CD14-positive monocyte (primary cell): ENCODE measurements around the gene STAT4. TPM values are rescaled to one million over a fixed set of nuclear protein-coding genes. Genes with fewer than 3 reads are reported as not detected.

Source experiments
- DNase-seq, 3 donors: peaks; one replicate each; pipeline ENCODE4 v3.0.0-alpha.2; 2011 to 2022
- H2AFZ ChIP-seq: 2 replicates; pipeline ENCODE4 v1.6.0; 2012; ENCODE audit warnings: mild to moderate bottlenecking, low read depth, low read length, inconsistent platforms; ENCODE audit not compliant: insufficient read depth, poor library complexity, severe bottlenecking
- H3K27ac ChIP-seq, 2 donors: 1 replicate in 1 of 2; 2 replicates in 1 of 2; pipeline ENCODE4 v1.5.1; 2012 to 2013; ENCODE audit warnings: low read length in 2 of 2, control low read depth in 1 of 2, inconsistent platforms in 1 of 2, low read depth in 1 of 2, mild to moderate bottlenecking in 1 of 2
- H3K27me3 ChIP-seq, 2 donors: one replicate each; pipeline versions ENCODE4 v1.6.0 to v1.6.1; 2011 to 2013; ENCODE audit warnings: low read length in 2 of 2; ENCODE audit not compliant: control insufficient read depth in 2 of 2, insufficient read depth in 2 of 2
- H3K36me3 ChIP-seq, 2 donors: replicated peaks in 1 of 2; 1 replicate in 1 of 2; 2 replicates in 1 of 2; pipeline versions ENCODE4 v1.5.1 to v1.6.1; 2012 to 2013; ENCODE audit warnings: low read length in 2 of 2, control low read depth in 1 of 2, inconsistent platforms in 1 of 2, mild to moderate bottlenecking in 1 of 2; ENCODE audit not compliant: insufficient read depth in 2 of 2, control insufficient read depth in 1 of 2
- H3K4me1 ChIP-seq, 2 donors: 1 replicate in 1 of 2; 2 replicates in 1 of 2; pipeline versions ENCODE4 v1.5.1 to v1.6.1; 2012 to 2013; ENCODE audit warnings: low read length in 2 of 2, control low read depth in 1 of 2, inconsistent platforms in 1 of 2, mild to moderate bottlenecking in 1 of 2, moderate library complexity in 1 of 2; ENCODE audit not compliant: insufficient read depth in 2 of 2, control insufficient read depth in 1 of 2
- H3K4me2 ChIP-seq: replicated peaks from 2 replicates; pipeline ENCODE3; 2012; ENCODE audit warnings: low read length, moderate library complexity, mild to moderate bottlenecking; ENCODE audit not compliant: poor library complexity, severe bottlenecking; ENCODE audit errors: extremely low read depth
- H3K4me3 ChIP-seq, 3 experiments: fragments of 200-600 bp in 1 of 3; sonication (generic) in 1 of 3; replicated peaks in 1 of 3; 1 replicate in 2 of 3; 2 replicates in 1 of 3; pipeline ENCODE4 v1.5.1; 2011 to 2013; ENCODE audit warnings: low read length in 3 of 3, mild to moderate bottlenecking in 3 of 3, control low read depth in 2 of 3, low read depth in 2 of 3, inconsistent platforms in 1 of 3, moderate library complexity in 1 of 3
- H3K79me2 ChIP-seq: 2 replicates; pipeline ENCODE4 v1.6.0; 2012; ENCODE audit warnings: mild to moderate bottlenecking, control low read depth, inconsistent platforms, low read length, moderate library complexity; ENCODE audit not compliant: insufficient read depth
- H3K9ac ChIP-seq: 2 replicates; pipeline ENCODE4 v1.6.0; 2017; ENCODE audit warnings: low read length, mild to moderate bottlenecking; ENCODE audit not compliant: insufficient read depth, poor library complexity, severe bottlenecking
- H3K9me3 ChIP-seq, 2 donors: replicated peaks in 1 of 2; 1 replicate in 1 of 2; 2 replicates in 1 of 2; pipeline versions ENCODE4 v1.5.1 to v1.6.1; 2012 to 2013; ENCODE audit warnings: low read length in 2 of 2, control low read depth in 1 of 2; ENCODE audit not compliant: control insufficient read depth in 1 of 2, insufficient read depth in 1 of 2
- H4K20me1 ChIP-seq: 2 replicates; pipeline ENCODE4 v1.6.0; 2012; ENCODE audit warnings: mild to moderate bottlenecking, low read length, control low read depth, moderate library complexity; ENCODE audit not compliant: insufficient read depth
- H3K27ac Mint-ChIP-seq, 7 donors: one replicate each; pipeline ENCODE4 v1.8.0; 2020; ENCODE audit warnings: mild to moderate bottlenecking in 7 of 7, mixed read lengths in 7 of 7, moderate library complexity in 6 of 7, inconsistent platforms in 2 of 7
- H3K27me3 Mint-ChIP-seq, 3 donors: one replicate each; pipeline ENCODE4 v1.8.0; 2021 to 2022; ENCODE audit warnings: low read depth in 3 of 3, mild to moderate bottlenecking in 3 of 3, mixed read lengths in 3 of 3, moderate library complexity in 3 of 3, inconsistent platforms in 1 of 3
- H3K36me3 Mint-ChIP-seq, 2 donors: one replicate each; pipeline ENCODE4 v1.8.0; 2020; ENCODE audit warnings: mixed read lengths in 2 of 2, inconsistent platforms in 1 of 2, mild to moderate bottlenecking in 1 of 2
- H3K4me1 Mint-ChIP-seq: one replicate; pipeline ENCODE4 v1.8.0; 2020; ENCODE audit warnings: mild to moderate bottlenecking, mixed read lengths
- H3K4me3 Mint-ChIP-seq, 2 donors: one replicate each; pipeline ENCODE4 v1.8.0; 2020; ENCODE audit warnings: mild to moderate bottlenecking in 2 of 2, mixed read lengths in 2 of 2, moderate library complexity in 1 of 2
- H3K9me3 Mint-ChIP-seq, 7 donors: one replicate each; pipeline ENCODE4 v1.8.0; 2020 to 2022; ENCODE audit warnings: mixed read lengths in 7 of 7, mild to moderate bottlenecking in 6 of 7, moderate library complexity in 6 of 7, inconsistent platforms in 2 of 7
- WGBS: methylation state at CpG from one replicate; pipeline ENCODE4 v1.1.5; 2013; ENCODE audit warnings: missing lambda C conversion rate; ENCODE audit not compliant: insufficient coverage; 5-methylcytosine and 5-hydroxymethylcytosine counted together
- intact Hi-C, 2 donors: fragments of 100-400 bp; cut with micrococcal nuclease; formaldehyde crosslinking; loops; one replicate each; pipeline versions ENCODE4 v1.15.0 to v1.15.1; 2023
- polyA plus RNA-seq, 3 donors: library from polyadenylated mRNA; depleted of rRNA in 1 of 3; unstranded in 2 of 3; stranded (reverse) in 1 of 3; fragments of 300-500 nt in 2 of 3; fragments of >200 nt in 1 of 3; fragmentation: Illumina TruSeq in 2 of 3; gene quantifications; 1 replicate in 2 of 3; 2 replicates in 1 of 3; pipeline ENCODE4 v1.2.3, GENCODE V29; 2012 to 2021
- TF ChIP-seq, protein P1 (sequence below): fragments of 200-600 bp; IDR thresholded peaks from one replicate; pipeline ENCODE4 v1.8.0; 2022; ENCODE audit warnings: antibody characterized with exemption, mild to moderate bottlenecking

STAT4 gene
- polyA plus RNA-seq, 3 donors = 0.31 to 0.52 (median 0.31) TPM

DNA sequence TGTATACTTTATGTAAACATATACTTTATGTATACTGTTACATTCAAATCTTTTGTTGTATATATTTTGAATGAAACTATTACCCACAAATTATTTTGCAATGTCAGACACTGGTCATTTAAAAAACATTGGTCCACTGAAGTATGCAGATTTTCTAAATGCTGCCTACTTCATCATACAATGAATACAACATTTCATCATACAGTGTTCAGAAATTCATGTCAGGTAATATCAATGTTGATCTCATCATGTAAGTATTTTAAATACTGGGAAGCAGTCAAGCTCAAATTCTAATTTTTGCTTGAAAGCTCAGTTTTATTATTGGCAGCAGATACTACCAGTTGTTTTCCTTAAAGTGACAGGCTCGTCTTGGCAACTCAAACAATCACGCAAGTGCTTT, 2.9 kb upstream of the STAT4 start:
- H3K27me3 Mint-ChIP-seq = peaks cover 2 to 9% (median 2%) of the 10 kb centered on the region in 3 donors
- TF ChIP-seq, protein P1, sequence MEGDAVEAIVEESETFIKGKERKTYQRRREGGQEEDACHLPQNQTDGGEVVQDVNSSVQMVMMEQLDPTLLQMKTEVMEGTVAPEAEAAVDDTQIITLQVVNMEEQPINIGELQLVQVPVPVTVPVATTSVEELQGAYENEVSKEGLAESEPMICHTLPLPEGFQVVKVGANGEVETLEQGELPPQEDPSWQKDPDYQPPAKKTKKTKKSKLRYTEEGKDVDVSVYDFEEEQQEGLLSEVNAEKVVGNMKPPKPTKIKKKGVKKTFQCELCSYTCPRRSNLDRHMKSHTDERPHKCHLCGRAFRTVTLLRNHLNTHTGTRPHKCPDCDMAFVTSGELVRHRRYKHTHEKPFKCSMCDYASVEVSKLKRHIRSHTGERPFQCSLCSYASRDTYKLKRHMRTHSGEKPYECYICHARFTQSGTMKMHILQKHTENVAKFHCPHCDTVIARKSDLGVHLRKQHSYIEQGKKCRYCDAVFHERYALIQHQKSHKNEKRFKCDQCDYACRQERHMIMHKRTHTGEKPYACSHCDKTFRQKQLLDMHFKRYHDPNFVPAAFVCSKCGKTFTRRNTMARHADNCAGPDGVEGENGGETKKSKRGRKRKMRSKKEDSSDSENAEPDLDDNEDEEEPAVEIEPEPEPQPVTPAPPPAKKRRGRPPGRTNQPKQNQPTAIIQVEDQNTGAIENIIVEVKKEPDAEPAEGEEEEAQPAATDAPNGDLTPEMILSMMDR = no peak
- Histone ChIP-seq H4K20me1 (no peaks in the 10 kb centered on the region), H3K27me3 (no peaks in the 10 kb centered on the region), H3K4me3 (no peak overlapping the region), H3K9me3 (no peaks in the 10 kb centered on the region), H3K4me2 (no peak overlapping the region), H3K27ac (no peak overlapping the region), H3K79me2 (no peaks in the 10 kb centered on the region), H3K36me3 (no peaks in the 10 kb centered on the region), H3K4me1 (peaks cover 9 to 13% of the 10 kb centered on the region in 2 donors), H2AFZ (no peak overlapping the region), H3K9ac (no peak overlapping the region)
- no peaks in the 10 kb centered on the region for H3K9me3 Mint-ChIP-seq
- peaks cover 27% of the 10 kb centered on the region for H3K4me1 Mint-ChIP-seq
- H3K36me3 Mint-ChIP-seq = no peaks in the 10 kb centered on the region
- no peak overlapping the region for H3K4me3 Mint-ChIP-seq
- intact Hi-C loops = no loop called here
- DNase-seq = no peak
- WGBS = no CpG with 5 or more reads among the region's 2 CpGs
- no peak overlapping the region for H3K27ac Mint-ChIP-seq

DNA sequence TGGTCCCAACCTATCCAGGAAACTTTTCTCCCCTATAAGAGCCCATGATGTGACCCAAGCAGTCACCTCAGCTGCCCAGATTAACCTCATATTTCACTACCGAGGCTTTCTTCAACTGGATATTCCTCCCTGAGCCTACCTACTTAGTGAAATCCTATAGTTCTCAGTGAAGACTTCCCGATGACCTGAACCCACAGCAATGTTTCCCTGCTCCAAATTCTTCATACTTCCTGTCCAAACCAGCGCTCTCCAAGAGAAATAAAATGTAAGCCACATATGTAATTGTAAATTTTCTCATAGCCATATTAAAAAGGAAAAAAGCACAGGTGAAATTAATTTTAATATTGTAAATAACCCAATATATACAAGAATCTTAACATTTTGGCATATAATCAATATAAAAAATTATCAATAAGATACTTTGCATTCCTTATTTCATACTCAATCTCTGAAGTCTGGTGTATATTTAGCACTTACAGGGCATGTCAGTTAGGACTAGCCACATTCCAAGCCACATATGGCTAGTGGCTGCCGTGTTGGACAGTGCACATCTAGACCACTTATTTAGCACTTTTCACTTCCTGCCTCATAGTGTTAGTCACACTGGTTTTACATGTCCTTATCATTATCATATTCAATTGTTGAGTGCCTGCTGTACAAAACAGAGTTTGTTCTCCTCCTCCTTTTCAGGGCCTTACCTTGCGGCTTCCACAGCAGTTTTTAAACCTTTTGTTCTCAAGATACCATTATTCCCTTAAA, 1.9 kb upstream of the STAT4 start:
- Mint-ChIP-seq H3K4me1 (peaks cover 22% of the 10 kb centered on the region), H3K27me3 (peaks cover 3 to 9% (median 6%) of the 10 kb centered on the region in 3 donors), H3K4me3 (no peak overlapping the region), H3K9me3 (no peaks in the 10 kb centered on the region), H3K36me3 (no peaks in the 10 kb centered on the region), H3K27ac (peak overlapping the region in 2 of 7 donors; percentile 43 to 62)
- Histone ChIP-seq H3K4me3 (no peak overlapping the region), H3K36me3 (no peaks in the 10 kb centered on the region), H3K27me3 (no peaks in the 10 kb centered on the region), H2AFZ (no peak overlapping the region), H3K4me1 (peaks cover 9 to 10% of the 10 kb centered on the region in 2 donors), H3K79me2 (no peaks in the 10 kb centered on the region), H3K9ac (no peak overlapping the region), H3K27ac (no peak overlapping the region), H3K9me3 (no peaks in the 10 kb centered on the region), H4K20me1 (no peaks in the 10 kb centered on the region), H3K4me2 (no peak overlapping the region)
- TF ChIP-seq, protein P1 = no peak
- intact Hi-C loops = no loop called here
- DNase-seq = peak in 2 of 3 donors; percentile 16 to 47
- 83% methylated on average over 1 of the region's 5 CpGs for WGBS
